ENCODE data around the gene LRRC63. TPM values are rescaled to one million over a fixed set of nuclear protein-coding genes. Genes with fewer than 3 reads are reported as not detected.
"Not testable (repeated sequence)": the region's sequence is repeated elsewhere in the genome, so short reads cannot be mapped to it uniquely, and the experiment has no call there.

Gene LRRC63
- total and polyA plus RNA-seq, 9 donors, result 0.04 to 0.17 (median 0.08) TPM; not detected in 3

DNA sequence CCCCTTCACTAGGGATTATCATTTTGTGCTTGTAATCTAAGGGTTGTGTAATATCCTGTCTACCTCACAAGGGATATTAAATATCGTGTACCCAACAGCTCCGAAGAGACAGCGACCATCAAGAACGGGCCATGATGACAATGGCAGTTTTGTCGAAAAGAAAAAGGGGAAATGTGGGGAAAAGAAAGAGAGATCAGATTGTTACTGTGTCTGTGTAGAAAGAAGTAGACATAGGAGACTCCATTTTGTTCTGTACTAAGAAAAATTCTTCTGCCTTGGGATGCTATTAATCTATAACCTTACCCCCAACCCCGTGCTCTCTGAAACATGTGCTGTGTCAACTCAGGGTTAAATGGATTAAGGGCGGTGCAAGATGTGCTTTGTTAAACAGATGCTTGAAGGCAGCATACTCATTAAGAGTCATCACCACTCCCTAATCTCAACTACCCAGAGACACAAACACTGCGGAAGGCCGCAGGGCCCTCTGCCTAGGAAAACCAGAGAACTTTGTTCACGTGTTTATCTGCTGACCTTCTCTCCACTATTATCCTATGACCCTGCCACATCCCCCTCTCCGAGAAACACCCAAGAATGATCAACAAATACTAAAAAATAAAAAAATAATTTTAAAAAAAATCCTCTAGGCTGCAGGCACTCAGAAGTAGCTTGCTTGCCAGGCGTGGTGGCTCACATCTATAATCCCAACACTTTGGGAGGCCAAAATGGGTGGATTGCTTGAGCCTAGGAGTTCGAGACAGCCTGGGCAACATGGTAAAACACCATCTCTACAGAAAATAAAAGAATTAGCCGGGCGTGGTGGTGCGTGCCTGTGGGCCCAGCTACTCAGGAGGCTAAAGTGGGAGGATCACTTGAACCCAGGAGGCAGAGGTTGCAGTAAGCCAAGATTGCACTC lies 72.4 kb downstream of the LRRC63 start:
- not testable (repeated sequence) for H3K9me3 ChIP-seq (replicated peaks; ENCODE audit: control insufficient read depth, low read depth, low read length); H3K27me3 ChIP-seq (ENCODE audit: control insufficient read depth, insufficient read depth, low read length); DNase-seq; H3K4me3 ChIP-seq (ENCODE audit: low read length); H3K27ac ChIP-seq (ENCODE audit: low read length); H3K36me3 ChIP-seq (ENCODE audit: control insufficient read depth, insufficient read depth, low read length); H3K4me1 ChIP-seq (ENCODE audit: control insufficient read depth, insufficient read depth, low read length)
- 83% methylated on average over 3 of the region's 16 CpGs for WGBS (ENCODE audit: insufficient coverage)

- Histone ChIP-seq H3K36me3 (ENCODE audit: control insufficient read depth, insufficient read depth, low read length) (no peaks in the 10 kb centered on the region), H3K9me3 (replicated peaks; ENCODE audit: control insufficient read depth, low read depth, low read length) (no peaks in the 10 kb centered on the region), H3K27me3 (ENCODE audit: control insufficient read depth, insufficient read depth, low read length) (no peaks in the 10 kb centered on the region), H3K27ac (ENCODE audit: low read length) (no peak overlapping the region), H3K4me3 (ENCODE audit: low read length) (no peak overlapping the region), H3K4me1 (ENCODE audit: control insufficient read depth, insufficient read depth, low read length) (no peaks in the 10 kb centered on the region)
- no peak for DNase-seq
- 25% methylated on average over 1 of the region's 1 CpG for WGBS (ENCODE audit: insufficient coverage)
Observed at GRCh38 chr13:46286972-46287371, 75.2 kb downstream of the LRRC63 start.

- no peaks in the 10 kb centered on the region for H3K27me3 ChIP-seq (ENCODE audit: control insufficient read depth, insufficient read depth, low read length)
- no peaks in the 10 kb centered on the region for H3K36me3 ChIP-seq (ENCODE audit: control insufficient read depth, insufficient read depth, low read length)
- no peaks in the 10 kb centered on the region for H3K9me3 ChIP-seq (replicated peaks; ENCODE audit: control insufficient read depth, low read depth, low read length)
- DNase-seq, result peak; percentile 39
- no CpG with 5 or more reads among the region's 5 CpGs for WGBS (ENCODE audit: insufficient coverage)
- H3K4me3 ChIP-seq (ENCODE audit: low read length), result no peak overlapping the region
- no peak overlapping the region for H3K27ac ChIP-seq (ENCODE audit: low read length)
- no peaks in the 10 kb centered on the region for H3K4me1 ChIP-seq (ENCODE audit: control insufficient read depth, insufficient read depth, low read length)
Observed at GRCh38 chr13:46288570-46289259, 77.0 kb downstream of the LRRC63 start.

GRCh38 chr13:46289260-46289955 lies 77.7 kb downstream of the LRRC63 start:
- no peaks in the 10 kb centered on the region for H3K4me1 ChIP-seq (ENCODE audit: control insufficient read depth, insufficient read depth, low read length)
- no peaks in the 10 kb centered on the region for H3K36me3 ChIP-seq (ENCODE audit: control insufficient read depth, insufficient read depth, low read length)
- H3K27ac ChIP-seq (ENCODE audit: low read length), result no peak overlapping the region
- H3K9me3 ChIP-seq (replicated peaks; ENCODE audit: control insufficient read depth, low read depth, low read length), result no peaks in the 10 kb centered on the region
- WGBS (ENCODE audit: insufficient coverage), result 20% methylated on average over 1 of the region's 4 CpGs
- no peak overlapping the region for H3K4me3 ChIP-seq (ENCODE audit: low read length)
- no peak for DNase-seq
- no peaks in the 10 kb centered on the region for H3K27me3 ChIP-seq (ENCODE audit: control insufficient read depth, insufficient read depth, low read length)

- WGBS (ENCODE audit: insufficient coverage), result no CpG with 5 or more reads among the region's 3 CpGs
- H3K27me3 ChIP-seq (ENCODE audit: control insufficient read depth, insufficient read depth, low read length), result no peaks in the 10 kb centered on the region
- H3K9me3 ChIP-seq (replicated peaks; ENCODE audit: control insufficient read depth, low read depth, low read length), result no peaks in the 10 kb centered on the region
- H3K4me1 ChIP-seq (ENCODE audit: control insufficient read depth, insufficient read depth, low read length), result no peaks in the 10 kb centered on the region
- no peak overlapping the region for H3K27ac ChIP-seq (ENCODE audit: low read length)
- no peaks in the 10 kb centered on the region for H3K36me3 ChIP-seq (ENCODE audit: control insufficient read depth, insufficient read depth, low read length)
- H3K4me3 ChIP-seq (ENCODE audit: low read length), result no peak overlapping the region
- DNase-seq, result no peak
Observed at GRCh38 chr13:46290434-46290833, 78.7 kb downstream of the LRRC63 start.

DNA sequence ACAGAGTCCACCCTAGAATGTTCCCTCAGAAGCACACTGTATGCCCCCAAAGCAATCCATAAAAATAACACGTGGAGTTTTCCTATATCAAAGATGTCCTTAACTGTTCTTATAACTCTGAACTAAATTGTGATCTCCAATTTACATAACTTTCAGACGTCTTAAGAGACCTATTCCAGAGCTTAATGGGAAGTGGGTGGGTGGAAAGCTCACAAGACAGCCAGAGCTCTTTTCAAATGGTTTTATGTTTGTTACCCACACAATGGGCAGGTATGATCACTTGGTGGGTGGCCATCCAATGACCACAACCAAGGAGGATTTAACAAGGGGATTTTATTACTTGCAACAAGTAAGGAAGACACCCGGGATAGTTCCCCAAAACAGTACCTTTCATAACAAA lies 81.7 kb downstream of the LRRC63 start:
- Histone ChIP-seq H3K4me1 (ENCODE audit: control insufficient read depth, insufficient read depth, low read length) (no peaks in the 10 kb centered on the region), H3K27me3 (ENCODE audit: control insufficient read depth, insufficient read depth, low read length) (no peaks in the 10 kb centered on the region), H3K4me3 (ENCODE audit: low read length) (no peak overlapping the region), H3K9me3 (replicated peaks; ENCODE audit: control insufficient read depth, low read depth, low read length) (no peaks in the 10 kb centered on the region), H3K36me3 (ENCODE audit: control insufficient read depth, insufficient read depth, low read length) (no peaks in the 10 kb centered on the region), H3K27ac (ENCODE audit: low read length) (no peak overlapping the region)
- WGBS (ENCODE audit: insufficient coverage), result no CpG with 5 or more reads among the region's 3 CpGs
- DNase-seq, result no peak

GRCh38 chr13:46295491-46296114 lies 83.9 kb downstream of the LRRC63 start:
- Histone ChIP-seq H3K36me3 (ENCODE audit: control insufficient read depth, insufficient read depth, low read length) (no peaks in the 10 kb centered on the region), H3K4me3 (ENCODE audit: low read length) (no peak overlapping the region), H3K4me1 (ENCODE audit: control insufficient read depth, insufficient read depth, low read length) (no peaks in the 10 kb centered on the region), H3K27me3 (ENCODE audit: control insufficient read depth, insufficient read depth, low read length) (no peaks in the 10 kb centered on the region), H3K27ac (ENCODE audit: low read length) (no peak overlapping the region), H3K9me3 (replicated peaks; ENCODE audit: control insufficient read depth, low read depth, low read length) (no peaks in the 10 kb centered on the region)
- DNase-seq, result peak; percentile 53
- 70% methylated on average over 2 of the region's 7 CpGs for WGBS (ENCODE audit: insufficient coverage)

DNA sequence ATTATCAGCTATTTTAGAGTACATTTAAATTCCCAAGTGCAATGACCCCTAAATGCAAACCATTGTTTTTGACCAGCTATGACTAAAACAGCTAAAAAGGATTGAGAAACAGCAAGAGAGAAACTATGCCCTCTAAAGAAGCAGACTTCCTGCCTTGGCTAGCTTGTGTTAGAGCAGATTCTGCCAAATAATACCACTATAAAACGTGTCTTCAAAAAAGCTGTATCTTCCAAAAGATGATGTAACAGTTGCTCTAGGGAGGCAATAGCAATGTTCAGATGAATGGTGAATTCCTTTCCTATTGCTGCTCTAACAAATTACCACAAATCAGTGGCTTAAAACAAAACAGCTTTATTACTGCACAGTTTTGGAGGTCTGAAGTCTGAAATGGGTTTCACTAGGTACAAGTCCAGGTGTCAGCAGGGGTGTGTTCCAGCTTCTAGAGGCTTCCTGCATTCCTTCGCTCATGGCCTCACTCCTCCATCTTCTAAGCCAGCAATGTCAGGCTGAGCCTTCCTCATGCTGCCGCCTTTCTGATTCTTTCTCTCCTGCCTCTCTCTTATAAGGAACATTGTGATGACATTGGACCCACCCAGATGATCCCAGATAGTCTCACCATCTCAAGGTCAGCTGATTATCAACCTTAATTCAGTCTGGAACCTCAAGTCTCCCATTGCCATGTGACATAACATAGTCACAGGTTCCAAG lies 84.5 kb downstream of the LRRC63 start:
- H3K27ac ChIP-seq (ENCODE audit: low read length), result no peak overlapping the region
- 100% methylated on average over 2 of the region's 3 CpGs for WGBS (ENCODE audit: insufficient coverage)

GRCh38 chr13:46296921-46297320 lies 85.2 kb downstream of the LRRC63 start:
- WGBS (ENCODE audit: insufficient coverage), result 100% methylated on average over 1 of the region's 3 CpGs

More for the DNA sequence above, 84.5 kb downstream of the LRRC63 start:
- Histone ChIP-seq H3K4me1 (ENCODE audit: control insufficient read depth, insufficient read depth, low read length) (no peaks in the 10 kb centered on the region), H3K9me3 (replicated peaks; ENCODE audit: control insufficient read depth, low read depth, low read length) (no peaks in the 10 kb centered on the region), H3K36me3 (ENCODE audit: control insufficient read depth, insufficient read depth, low read length) (no peaks in the 10 kb centered on the region), H3K27me3 (ENCODE audit: control insufficient read depth, insufficient read depth, low read length) (no peaks in the 10 kb centered on the region), H3K4me3 (ENCODE audit: low read length) (no peak overlapping the region)
- DNase-seq, result peak; percentile 44

More at GRCh38 chr13:46296921-46297320, 85.2 kb downstream of the LRRC63 start:
- Histone ChIP-seq H3K4me3 (ENCODE audit: low read length) (no peak overlapping the region), H3K4me1 (ENCODE audit: control insufficient read depth, insufficient read depth, low read length) (no peaks in the 10 kb centered on the region), H3K27ac (ENCODE audit: low read length) (no peak overlapping the region), H3K36me3 (ENCODE audit: control insufficient read depth, insufficient read depth, low read length) (no peaks in the 10 kb centered on the region), H3K27me3 (ENCODE audit: control insufficient read depth, insufficient read depth, low read length) (no peaks in the 10 kb centered on the region), H3K9me3 (replicated peaks; ENCODE audit: control insufficient read depth, low read depth, low read length) (no peaks in the 10 kb centered on the region)
- no peak for DNase-seq

All from muscle of leg (tissue), 11 donors.